GM12872 (cell line): ENCODE results near the gene CPEB4.

Experiments used
- TF ChIP-seq, protein P1 (sequence below): IDR thresholded peaks from 3 replicates; pipeline ENCODE4 v1.5.1; 2011; ENCODE audit warnings: low read depth, mild to moderate bottlenecking, low read length, moderate library complexity; ENCODE audit not compliant: insufficient read depth

The CPEB4 gene

DNA sequence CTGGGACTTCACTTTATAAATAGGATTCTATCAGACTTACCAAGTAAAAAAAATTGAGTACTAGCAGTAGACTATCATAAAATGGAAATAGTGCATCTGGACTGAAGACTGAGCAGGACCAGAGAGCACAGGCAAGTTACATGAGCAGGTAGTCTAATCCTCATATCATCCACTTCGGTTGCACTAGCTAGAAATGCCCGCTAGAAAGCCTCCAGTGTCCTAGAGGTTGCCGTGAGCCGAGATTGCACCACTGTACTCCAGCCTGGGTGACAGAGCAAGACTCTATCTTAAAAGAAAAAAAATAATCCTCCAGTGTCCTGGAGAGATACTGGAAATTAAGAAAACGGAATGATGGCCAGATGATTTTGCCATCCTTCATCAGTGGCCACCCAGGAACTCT is 120.8 kb downstream of the CPEB4 start:
- TF ChIP-seq, protein P1, sequence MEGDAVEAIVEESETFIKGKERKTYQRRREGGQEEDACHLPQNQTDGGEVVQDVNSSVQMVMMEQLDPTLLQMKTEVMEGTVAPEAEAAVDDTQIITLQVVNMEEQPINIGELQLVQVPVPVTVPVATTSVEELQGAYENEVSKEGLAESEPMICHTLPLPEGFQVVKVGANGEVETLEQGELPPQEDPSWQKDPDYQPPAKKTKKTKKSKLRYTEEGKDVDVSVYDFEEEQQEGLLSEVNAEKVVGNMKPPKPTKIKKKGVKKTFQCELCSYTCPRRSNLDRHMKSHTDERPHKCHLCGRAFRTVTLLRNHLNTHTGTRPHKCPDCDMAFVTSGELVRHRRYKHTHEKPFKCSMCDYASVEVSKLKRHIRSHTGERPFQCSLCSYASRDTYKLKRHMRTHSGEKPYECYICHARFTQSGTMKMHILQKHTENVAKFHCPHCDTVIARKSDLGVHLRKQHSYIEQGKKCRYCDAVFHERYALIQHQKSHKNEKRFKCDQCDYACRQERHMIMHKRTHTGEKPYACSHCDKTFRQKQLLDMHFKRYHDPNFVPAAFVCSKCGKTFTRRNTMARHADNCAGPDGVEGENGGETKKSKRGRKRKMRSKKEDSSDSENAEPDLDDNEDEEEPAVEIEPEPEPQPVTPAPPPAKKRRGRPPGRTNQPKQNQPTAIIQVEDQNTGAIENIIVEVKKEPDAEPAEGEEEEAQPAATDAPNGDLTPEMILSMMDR: no peak

DNA sequence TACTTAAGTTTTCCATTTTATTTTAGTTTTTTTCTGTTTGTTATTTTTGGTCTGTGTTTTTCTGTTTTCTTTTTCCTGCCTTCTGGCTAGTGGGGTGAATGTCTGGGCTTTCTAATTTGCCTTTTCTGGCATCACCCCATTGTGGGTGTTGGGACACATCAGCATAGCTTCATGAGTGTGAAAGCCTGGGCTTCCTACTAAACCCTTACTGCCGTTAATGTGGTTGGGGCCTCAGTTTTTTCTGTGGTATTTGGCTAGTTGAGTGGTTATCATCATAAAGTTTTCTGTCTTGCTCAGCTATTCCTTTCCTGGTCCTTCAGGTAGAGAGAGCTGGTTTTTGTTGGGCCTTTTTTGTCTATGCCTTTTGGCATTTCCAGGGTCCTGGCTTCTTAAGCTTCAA is 122.2 kb downstream of the CPEB4 start:
- TF ChIP-seq, protein P1: no peak

DNA sequence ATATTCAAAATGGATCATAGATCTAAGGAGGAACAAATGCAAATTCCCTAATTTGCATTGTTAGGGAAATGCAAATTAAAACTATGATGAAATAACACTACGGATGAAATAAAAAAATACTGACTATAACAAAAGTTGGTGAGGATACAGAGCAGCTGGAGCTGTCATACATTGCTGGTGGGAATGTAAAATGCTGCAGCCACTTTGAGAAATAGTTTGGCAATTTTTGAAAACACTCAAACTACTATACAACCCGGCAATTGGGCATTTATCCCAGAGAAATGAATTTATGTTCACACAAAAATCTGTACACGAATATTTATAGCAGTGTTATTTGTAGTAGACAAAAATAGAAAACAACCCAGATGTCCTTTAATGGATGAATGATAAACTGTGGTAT is 123.3 kb downstream of the CPEB4 start:
- TF ChIP-seq, protein P1: no peak
